Hepatocyte (in vitro differentiated cells): ENCODE data around the gene TTC39A.

ENCODE experiments used
- CTCF ChIP-seq: fragments of 200-600 bp; sonication (generic); IDR thresholded peaks from 2 replicates; pipeline ENCODE4 v1.5.1; 2016; ENCODE audit warnings: antibody characterized with exemption, mild to moderate bottlenecking; ENCODE audit not compliant: poor library complexity
- EZH2 ChIP-seq: fragments of 200-600 bp; sonication (generic); IDR thresholded peaks from 2 replicates; pipeline ENCODE4 v1.6.1; 2016; ENCODE audit warnings: antibody characterized with exemption, mild to moderate bottlenecking, borderline replicate concordance
- EZH2phosphoT487 ChIP-seq: fragments of 200-600 bp; sonication (generic); IDR thresholded peaks from one replicate; pipeline ENCODE4 v1.6.1; 2018; ENCODE audit warnings: antibody characterized with exemption, mild to moderate bottlenecking, low read depth, moderate library complexity; ENCODE audit not compliant: unreplicated experiment, severe bottlenecking

- no peak for TF ChIP-seq CTCF
- TF ChIP-seq EZH2: no peak
- no peak for TF ChIP-seq EZH2phosphoT487
These were observed 32.0 kb downstream of the TTC39A start for GRCh38 chr1:51298322-51298705.
